T1000 (cell line): Measurements from ENCODE around the gene PSMC4.
"Not testable (repeated sequence)": the region's sequence is repeated elsewhere in the genome, so short reads cannot be mapped to it uniquely, and the experiment has no call there.

Source experiments
- DNase-seq: peaks from one replicate; lab custom pipeline; 2025; ENCODE audit warnings: mixed read lengths; lab: John Stamatoyannopoulos, UW

Gene PSMC4

DNA sequence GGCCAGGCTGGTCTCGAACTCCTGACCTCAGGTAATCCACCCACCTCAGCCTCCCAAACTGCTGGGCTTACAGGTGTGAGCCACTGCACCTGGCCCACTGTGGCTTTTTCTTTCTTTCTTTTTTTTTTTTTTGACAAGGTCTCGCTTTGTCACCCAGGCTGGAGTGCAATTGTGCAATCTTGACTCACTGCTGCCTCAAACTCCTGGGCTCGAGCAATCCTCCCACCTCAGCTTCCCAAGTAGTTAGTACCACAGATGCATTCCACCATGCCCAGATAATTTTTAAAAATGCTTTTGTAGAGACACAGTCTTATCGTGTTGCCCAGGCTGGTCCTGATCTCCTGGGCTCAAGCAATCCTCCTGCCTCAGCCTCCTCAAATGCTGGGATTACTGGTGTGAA lies 24.4 kb upstream of the PSMC4 start:
- no peak for DNase-seq

DNA sequence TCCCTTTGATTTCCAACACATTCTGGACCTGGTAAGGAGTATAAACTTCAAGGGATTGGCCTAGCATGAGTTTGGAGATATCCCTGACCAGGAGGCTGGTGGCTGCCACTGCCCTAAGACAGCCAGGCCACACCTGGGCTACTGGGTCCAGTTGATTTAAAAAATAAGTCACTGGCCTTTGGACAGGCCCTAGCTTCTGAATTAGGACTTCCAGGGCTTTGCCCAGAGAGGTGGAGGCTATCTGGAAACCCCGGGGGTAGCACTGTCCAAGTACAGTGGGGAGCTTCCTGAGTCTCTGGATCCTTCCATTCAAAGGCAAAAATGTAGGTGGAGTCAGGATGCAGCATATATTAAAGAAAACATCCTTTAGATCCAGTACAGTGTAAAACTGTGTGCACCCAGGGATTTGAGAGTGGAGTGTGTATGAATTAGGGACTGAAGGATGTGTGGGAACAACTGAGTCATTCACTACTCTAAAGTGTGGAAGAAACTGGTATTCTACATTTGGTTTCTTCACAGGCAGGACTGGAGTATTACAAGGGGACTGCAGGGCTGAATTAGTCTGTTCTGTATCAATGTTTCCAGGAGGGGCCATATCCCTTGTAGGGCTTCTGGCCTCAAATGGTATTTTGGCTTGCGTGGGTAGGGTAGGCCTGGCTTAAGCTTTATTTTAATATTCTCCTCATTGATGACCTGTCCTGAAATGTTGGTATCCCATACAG lies 21.8 kb upstream of the PSMC4 start:
- DNase-seq, result no peak

DNA sequence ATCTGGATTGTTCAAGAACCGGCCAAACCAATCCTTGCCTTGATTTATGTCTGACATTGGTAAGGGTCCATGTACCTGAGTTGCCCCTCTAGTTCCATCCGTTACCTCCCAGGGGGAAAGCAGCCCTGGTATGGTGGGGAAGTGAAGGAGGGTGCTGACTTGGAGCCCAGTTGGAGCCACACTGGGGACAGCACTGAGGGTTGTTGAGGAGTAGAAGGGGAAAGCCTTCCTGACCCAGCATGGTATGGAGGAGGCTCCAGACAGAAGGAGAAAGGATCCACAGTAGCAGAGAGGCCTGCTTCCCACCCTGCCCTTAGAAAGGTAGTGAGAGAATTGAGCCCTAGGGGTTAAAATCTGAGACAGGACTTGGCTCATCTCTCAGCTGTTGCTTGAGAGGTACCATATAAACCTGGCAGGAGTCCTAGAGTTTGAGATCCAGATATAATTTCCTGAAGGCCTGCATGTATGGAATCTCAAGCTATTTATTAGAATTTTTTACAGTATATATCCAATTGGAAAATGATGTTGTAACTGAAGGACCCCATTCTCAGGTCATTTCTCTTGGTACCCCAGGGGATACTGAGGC lies 19.8 kb upstream of the PSMC4 start:
- no peak for DNase-seq

DNA sequence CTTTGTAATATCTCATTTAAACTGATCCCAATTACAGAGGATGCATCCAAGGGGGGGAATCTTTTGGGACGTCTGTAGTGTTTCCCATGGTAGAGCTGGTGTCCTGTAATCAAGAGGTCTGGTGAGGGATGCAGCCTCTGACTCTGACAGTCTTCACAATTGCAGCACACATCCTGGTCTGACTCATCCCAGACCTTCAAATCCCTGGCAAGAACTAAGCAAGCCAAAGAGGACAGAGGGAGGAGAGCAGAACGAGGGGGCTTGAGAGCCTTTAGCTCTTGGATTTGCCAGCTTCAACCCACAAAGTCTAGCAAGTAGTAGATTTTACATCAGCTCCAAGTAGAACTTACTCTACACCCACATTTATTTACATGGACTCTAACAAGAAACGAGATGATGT lies 19.3 kb upstream of the PSMC4 start:
- no peak for DNase-seq

DNA sequence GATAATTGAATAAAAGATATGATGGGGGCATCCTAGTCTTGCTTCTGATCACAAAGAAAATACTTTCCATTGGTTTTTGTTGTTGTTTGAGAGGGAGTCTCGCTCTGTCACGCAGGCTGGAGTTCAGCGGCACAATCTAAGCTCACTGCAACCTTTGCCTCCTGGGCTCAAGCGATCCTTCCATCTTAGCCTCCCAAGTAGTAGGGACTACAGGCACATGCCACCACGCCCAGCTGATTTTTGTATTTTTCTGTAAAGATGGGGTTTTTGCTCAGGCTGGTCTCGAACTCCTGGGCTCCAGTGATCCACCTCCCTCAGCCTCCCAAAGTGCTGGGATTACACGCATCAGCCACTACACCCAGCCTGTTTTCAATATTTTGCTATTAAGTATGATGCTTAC lies 17.1 kb upstream of the PSMC4 start:
- no peak for DNase-seq

DNA sequence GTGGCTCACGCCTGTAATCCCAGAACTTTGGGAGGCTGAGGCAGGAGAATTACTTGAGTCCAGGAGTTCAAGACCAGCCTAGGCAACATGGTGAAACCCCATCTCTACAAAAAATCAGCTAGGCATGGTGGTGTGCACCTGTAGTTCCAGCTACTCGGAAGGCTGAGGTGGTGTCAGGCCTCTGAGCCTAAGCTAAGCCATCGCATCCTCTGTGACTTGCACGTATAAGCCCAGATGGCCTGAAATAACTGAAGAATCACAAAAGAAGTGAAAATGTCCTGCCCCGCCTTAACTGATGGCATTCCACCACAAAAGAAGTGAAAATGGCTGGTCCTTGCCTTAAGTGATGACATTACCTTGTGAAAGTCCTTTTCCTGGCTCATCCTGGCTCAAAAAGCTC lies 13.1 kb upstream of the PSMC4 start:
- not testable (repeated sequence) for DNase-seq

DNA sequence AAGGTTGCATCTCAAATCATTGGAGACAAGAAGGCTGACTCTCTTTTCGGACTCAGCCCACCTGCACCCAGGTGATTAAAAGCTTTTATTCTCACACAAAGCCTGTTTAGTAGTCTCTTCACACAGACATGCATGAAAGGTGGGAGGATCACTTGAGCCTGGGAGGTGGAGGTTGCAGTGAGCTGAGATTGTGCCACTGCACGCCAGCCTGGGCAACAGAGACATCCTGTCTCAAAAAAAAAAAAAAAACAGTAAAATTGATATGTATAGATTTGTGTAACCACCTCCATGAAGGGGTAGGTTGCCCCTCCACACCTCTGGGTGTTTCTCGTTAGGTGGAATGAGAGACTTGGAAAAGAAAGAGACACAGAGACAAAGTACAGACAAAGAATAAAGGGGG lies 12.0 kb upstream of the PSMC4 start:
- not testable (repeated sequence) for DNase-seq

DNA sequence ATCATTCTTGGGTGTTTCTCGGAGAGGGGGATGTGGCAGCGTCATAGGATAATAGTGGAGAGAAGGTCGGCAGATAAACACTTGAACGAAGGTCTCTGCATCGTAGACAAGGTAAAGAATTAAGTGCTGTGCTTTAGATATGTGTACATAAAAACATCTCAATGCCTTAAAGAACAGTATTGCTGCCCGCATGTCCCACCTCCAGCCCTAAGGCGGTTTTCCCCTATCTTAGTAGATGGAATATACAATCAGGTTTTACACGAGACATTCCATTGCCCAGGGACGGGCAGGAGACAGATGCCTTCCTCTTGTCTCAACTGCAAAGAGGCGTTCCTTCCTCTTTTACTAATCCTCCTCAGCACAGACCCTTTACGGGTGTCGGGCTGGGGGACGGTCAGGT lies 11.6 kb upstream of the PSMC4 start:
- DNase-seq, result not testable (repeated sequence)

DNA sequence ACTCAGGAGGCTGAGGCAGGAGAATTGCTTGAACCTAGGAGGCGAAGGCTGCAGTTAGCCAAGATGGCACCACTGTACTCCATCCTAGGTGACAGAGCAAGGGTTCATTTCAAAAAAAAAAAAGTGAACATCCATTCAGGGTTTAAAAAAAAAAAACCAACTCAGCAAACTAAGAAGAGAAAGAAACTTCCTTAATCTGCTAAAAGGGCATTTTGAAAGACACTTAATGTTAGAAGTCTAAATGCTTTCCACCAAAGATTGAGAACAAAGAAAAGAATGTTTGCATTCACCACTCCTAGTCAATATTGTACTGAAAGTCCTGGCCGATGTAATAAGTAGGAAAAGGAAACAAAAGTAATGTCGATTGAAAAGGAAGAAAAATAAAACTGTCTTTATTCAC lies 7.1 kb upstream of the PSMC4 start:
- DNase-seq, result no peak

DNA sequence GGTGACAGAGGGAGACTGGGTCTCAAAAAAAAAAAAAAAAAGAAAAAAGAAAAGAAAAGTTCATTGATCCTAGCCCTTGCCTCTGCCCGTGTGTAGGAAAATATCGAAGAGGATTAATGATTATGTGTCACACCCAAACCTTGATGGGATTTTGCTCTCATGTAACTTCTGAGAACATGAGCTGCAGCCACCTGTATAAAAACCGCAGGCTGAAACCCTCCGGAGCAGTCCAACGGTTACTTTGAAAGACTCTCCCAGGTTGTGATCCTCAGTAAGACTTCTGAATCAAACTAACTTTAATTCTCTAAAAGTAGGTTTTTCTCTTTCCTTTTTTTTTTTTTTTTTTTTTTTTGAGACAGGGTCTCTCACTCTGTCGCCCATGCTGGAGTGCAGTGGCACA lies 4.3 kb upstream of the PSMC4 start:
- no peak for DNase-seq

DNA sequence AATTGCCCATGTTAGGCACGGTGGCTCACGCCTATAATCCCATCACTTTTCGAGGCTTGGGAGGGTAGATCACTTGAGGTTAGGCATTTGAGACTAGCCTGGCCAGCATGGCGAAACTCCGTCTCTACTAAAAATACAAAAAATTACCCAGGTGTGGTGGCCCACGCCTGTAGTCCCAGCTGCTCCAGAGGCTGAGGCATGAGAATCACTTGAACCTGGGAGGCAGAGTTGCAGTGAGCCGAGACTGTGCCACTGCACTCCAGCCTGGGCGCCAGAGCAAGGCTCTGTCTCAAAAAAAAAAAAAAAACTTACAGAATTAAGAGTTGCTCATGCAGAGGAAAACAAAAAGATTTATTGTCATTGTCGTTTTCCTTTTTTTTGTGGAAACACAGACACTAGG lies 3.4 kb upstream of the PSMC4 start:
- no peak for DNase-seq

DNA sequence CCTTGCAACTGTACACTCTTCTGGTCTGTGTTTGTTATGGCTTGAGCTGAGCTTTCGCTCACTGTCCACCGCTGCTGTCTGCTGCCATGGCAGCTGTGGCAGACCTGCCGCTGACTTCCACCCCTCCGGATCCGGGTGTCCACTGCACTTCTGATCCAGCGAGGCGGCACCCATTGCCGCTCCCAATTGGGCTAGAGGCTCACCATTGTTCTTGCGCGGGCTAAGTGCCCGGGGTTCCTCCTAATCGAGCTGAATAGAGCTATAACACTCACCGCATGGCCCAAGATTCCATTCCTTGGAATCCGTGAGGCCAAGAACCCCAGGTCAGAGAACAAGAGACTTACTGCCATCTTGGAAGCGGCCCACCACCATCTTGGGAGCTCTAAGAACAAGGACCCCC lies 2.2 kb upstream of the PSMC4 start:
- DNase-seq, result no peak

DNA sequence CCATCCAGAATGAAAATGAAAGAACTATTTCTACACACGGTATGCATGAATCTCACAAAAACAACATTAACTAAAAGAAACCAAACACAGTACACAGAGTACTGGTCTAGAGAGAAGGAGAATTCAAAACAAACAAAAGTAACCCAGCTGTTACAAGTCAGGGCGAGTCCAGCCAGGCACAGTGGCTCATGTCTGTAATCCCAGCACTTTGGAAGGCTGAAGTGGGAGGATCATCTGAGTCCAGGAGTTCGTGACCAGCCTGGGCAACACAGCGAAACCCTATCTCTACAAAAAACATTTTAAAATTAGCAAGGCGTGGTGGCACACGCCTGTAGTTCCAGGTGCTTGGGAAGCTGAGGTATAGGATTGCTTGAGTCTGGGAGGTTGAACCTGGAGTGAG lies 1.7 kb upstream of the PSMC4 start:
- DNase-seq, result no peak

DNA sequence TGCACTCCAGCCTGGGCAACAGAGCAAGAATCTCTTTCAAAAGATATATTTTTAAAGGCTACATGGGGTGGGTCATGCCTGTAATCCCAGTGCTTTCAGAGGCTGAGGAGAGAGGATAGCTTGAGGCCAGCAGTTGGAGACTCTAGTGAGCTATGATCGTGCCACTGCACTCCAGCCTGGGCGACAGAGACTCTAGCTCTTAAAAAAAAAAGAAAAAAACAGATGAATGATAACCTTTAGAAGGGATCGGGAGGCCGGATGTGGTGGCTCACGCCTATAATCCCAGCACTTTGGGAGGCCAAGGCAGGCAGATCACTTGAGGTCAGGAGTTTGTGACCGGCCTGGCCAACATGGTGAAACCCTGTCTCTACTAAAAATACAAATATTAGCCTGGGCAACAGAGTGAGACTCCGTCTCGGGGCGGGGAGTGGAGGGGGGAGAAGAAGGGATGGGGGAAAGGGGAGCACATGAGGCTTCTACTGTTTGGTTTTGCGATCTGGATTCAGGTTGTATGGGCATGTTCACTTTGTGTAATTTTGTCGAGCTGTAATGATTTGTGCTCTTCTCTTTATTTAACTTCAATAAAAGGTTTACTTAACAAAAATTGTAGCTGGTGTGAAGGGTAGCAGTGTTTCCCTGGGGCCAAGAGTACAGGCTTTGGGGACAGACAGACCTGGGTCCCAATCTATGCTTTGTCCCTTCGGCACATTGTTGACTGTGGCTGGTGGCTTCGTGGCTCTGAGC lies 1.1 kb upstream of the PSMC4 start:
- no peak for DNase-seq

DNA sequence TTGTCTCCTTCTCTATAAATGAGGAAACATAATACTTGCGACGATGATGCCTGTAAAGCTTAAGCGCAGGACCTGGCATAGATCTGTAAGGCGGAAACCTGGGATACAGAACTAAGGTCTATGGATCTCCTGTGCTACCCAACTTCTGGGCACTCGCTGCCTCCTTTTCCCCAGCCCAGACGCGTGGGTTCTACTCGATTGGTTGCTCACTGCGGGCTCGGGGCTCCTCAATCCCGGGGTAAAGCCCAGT lies 615 bp upstream of the PSMC4 start:
- no peak for DNase-seq

DNA sequence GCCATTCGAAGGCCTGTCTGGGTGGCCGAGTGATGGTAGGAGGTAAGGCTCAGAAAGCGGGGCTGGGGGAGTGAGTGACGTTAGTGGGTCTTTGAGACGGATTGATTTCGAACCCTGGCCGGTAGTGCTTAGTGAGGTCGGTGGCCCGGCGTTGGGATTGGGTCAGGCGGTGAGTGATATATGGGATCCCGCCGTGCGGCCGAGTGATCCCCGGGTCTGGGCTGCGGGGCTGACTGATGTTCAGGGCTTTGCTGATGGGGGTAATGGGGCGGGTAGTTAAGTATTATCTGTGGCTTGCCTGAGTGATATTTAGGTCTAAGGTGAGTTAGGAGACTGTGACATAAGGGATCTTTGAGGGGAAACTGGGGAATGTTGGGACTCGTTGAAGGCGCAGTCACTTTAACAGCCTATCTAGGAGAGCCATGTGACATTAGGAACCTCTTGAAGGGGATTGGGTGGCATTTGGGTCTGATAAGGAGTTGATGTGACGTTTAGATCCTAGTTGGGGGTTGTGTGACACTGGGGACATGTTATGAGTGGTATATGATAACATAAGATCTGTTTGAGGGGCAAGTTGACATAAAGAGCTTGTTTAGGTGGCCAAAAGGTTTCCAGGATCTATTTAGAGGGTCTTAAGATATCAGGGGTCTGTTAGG lies 543 bp downstream of the PSMC4 start:
- DNase-seq, result no peak

DNA sequence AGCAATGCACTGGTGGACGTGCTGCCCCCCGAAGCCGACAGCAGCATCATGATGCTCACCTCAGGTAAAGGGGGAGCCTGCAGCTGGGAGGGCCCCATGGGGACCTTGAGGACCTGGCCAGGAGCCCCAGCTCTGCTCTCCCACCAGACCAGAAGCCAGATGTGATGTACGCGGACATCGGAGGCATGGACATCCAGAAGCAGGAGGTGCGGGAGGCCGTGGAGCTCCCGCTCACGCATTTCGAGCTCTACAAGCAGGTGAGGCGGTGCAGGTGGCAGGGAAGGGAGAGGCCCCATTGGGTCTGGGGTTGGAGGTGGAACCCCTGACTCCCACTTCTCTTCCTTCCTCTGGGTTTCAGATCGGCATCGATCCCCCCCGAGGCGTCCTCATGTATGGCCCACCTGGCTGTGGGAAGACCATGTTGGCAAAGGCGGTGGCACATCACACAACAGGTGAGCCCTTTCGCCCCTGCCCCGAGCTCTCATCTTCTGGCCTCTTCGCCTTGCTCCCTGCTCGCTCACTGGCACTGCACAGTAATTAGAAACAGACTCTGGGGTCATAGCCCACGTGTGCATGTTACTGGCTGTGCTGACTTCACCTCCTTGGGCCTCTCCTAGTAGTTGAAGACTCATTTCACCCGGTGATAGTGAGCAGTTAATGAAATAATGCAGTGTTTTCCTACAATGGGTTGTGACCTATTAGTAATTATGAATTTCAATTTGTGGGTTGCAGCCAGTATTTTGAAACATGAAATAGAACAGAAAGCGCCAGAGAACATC lies 3.6 kb downstream of the PSMC4 start:
- DNase-seq, result no peak

DNA sequence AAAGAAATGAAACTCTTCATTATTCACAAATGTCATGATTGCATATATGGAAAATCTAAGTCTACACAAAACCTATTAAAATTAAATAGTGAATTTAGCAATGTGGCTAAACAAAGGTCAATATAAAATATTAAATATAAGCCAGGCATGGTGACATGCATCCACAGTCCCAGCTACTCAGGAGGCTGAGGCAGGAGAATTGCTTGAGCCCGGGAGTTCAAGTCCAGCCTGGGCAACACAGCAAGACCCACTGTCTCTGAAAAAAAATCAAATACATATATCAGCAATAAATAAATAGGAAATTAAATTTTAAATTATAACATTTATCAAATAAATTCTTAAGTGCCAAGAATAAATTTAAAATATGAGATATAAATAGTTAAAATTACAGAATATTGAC lies 11.9 kb downstream of the PSMC4 start:
- no peak for DNase-seq

DNA sequence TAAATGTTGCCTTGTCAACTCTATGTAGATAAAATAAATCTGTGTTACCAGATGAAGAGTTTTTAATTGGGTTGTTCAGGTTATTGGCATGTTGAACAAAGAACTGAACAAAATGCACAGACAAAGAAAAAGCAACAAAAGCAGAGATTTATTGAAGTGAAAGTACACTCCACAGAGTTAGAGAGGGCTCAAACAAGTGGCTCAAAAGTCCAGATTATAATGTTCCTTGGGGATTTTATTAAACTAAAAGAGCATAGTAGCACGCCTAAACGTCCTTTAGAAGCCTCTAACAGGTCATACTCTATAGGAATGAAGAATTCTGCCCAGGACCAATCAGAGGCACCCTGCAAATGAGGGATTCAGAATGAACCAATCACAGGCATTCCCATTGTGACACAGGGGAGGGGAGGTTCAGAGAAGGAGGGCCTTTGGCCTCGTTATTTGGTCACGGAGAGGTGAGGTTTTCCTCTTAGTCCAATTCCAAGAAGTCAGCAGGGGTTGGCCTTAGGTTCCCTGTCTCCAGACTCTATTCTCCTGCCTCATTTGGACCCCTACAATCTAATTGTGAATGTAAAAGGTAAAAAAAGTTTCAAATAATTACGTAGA lies 12.8 kb downstream of the PSMC4 start:
- no peak for DNase-seq

DNA sequence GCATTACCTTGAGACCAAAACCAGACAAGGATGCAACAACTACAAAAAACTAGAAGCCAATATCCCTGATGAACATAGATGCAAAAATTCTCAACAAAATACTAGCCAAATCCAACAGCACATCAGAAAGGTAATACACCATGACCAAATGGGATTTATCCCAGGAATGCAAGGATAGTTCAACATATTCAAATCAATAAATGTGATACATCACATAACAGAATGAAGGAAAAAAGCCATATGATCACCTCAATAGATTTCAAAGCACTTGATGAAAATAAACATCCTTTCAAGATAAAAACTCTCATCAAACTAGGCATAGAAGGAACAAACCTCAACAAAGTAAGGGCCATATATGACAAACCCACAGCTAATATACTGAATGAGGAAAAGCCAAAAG lies 15.7 kb downstream of the PSMC4 start:
- no peak for DNase-seq

DNA sequence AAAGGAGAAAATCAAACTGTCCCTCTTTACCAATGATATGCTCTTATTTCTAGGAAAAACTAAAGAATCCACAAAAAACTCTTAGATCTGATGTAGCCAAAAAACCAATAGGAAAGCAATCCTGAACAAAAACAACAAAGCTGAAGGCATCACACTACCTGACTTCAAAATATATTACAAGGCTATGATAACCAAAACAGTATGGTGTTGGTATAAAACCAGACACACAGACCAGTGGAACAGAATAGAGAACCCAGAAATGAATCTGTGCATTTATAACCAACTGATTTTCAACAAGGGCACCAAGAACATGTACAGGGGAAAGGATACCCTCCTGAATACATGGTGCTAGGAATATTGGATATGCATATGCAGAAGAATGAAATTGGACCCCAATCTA lies 16.2 kb downstream of the PSMC4 start:
- DNase-seq, result no peak

DNA sequence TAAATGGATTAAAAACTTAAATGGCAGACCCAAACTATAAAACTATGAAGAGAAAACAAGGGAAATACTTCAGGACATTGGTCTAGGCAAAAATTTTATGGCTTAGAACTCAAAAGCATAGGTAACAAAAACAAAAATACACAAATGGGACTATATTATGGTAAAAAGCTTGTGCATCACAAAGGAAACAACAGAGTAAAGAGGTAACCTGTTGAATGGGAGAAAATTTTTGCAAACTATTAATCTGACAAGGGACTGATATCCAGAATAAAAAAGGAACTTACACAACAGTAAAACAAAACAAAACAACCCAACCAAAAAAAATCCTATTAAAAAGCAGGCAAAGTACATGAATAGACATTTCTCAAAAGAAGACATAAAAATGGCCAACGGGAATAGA lies 16.6 kb downstream of the PSMC4 start:
- no peak for DNase-seq
